Measurements from ENCODE around the gene PACSIN2.

Gene PACSIN2

DNA sequence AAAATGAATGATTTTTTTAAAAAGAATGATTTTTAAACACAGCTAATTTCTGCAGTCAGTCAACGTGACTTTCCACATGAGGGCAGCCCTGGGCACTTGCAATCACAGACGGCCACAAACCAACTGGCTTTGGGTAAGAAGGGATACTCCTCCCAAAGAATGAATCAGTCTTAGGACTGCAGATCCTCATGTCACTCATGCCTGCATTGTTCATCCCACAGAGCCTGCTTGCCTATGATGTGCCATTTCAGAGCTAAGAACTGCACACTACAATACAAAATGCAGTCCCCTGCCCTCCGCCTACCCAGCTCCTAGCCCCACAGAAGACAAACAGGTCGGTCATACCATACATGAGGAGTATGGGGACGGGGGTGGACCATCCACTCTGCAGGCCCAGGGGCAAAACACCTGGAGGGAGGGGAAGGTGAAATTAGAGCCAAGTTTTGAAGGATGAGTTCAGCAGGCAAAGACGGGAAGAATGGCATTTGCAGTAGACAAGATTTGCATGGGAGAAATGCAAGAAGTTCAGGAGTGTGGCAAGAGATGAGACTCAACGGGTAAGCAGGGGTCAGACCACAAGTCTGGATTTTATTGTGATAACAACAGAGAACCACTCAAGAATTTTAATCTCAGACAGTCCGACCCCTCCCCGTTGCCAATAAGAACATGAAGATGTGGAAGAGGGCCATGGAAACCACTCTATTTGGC is 24.7 kb downstream of the PACSIN2 start:
- H3K4me3 ChIP-seq (ENCODE audit: low read length): no peak overlapping the region
- no peaks in the 10 kb centered on the region for H3K27me3 ChIP-seq (ENCODE audit: insufficient read depth, low read length)
- H3K9ac ChIP-seq (ENCODE audit: low read depth, low read length): no peak overlapping the region
- H3K27ac ChIP-seq (ENCODE audit: low read depth, low read length): no peak overlapping the region
- peaks cover 6% of the 10 kb centered on the region; the same call in 1 of the 2 replicates for H3K36me3 ChIP-seq (ENCODE audit: insufficient read depth, low read length)
- H3K4me1 ChIP-seq (ENCODE audit: insufficient read depth, low read length): peaks cover 32% of the 10 kb centered on the region
- 82% methylated on average over 8 of the region's 9 CpGs for WGBS
- H3K9me3 ChIP-seq (ENCODE audit: insufficient read depth, low read depth, low read length): no peaks in the 10 kb centered on the region

- 83% methylated on average over 13 of the region's 13 CpGs for WGBS
- Histone ChIP-seq H3K4me3 (ENCODE audit: low read length) (no peak overlapping the region), H3K27ac (ENCODE audit: low read depth, low read length) (peak overlapping the region; percentile 1; the same call in 1 of the 2 replicates), H3K4me1 (ENCODE audit: insufficient read depth, low read length) (peaks cover 36% of the 10 kb centered on the region), H3K9ac (ENCODE audit: low read depth, low read length) (no peak overlapping the region), H3K9me3 (ENCODE audit: insufficient read depth, low read depth, low read length) (no peaks in the 10 kb centered on the region), H3K36me3 (ENCODE audit: insufficient read depth, low read length) (no peaks in the 10 kb centered on the region), H3K27me3 (ENCODE audit: insufficient read depth, low read length) (no peaks in the 10 kb centered on the region)
These were observed 28.8 kb downstream of the PACSIN2 start for GRCh38 chr22:42986115-42986514.

- Histone ChIP-seq H3K36me3 (ENCODE audit: insufficient read depth, low read length) (no peaks in the 10 kb centered on the region), H3K27ac (ENCODE audit: low read depth, low read length) (no peak overlapping the region; the same call in 1 of the 2 replicates), H3K4me3 (ENCODE audit: low read length) (no peak overlapping the region), H3K27me3 (ENCODE audit: insufficient read depth, low read length) (no peaks in the 10 kb centered on the region), H3K9ac (ENCODE audit: low read depth, low read length) (no peak overlapping the region), H3K9me3 (ENCODE audit: insufficient read depth, low read depth, low read length) (no peaks in the 10 kb centered on the region), H3K4me1 (ENCODE audit: insufficient read depth, low read length) (peaks cover 30% of the 10 kb centered on the region)
- 80% methylated on average over 3 of the region's 3 CpGs for WGBS
These were observed 29.4 kb downstream of the PACSIN2 start for GRCh38 chr22:42985531-42985905.

DNA sequence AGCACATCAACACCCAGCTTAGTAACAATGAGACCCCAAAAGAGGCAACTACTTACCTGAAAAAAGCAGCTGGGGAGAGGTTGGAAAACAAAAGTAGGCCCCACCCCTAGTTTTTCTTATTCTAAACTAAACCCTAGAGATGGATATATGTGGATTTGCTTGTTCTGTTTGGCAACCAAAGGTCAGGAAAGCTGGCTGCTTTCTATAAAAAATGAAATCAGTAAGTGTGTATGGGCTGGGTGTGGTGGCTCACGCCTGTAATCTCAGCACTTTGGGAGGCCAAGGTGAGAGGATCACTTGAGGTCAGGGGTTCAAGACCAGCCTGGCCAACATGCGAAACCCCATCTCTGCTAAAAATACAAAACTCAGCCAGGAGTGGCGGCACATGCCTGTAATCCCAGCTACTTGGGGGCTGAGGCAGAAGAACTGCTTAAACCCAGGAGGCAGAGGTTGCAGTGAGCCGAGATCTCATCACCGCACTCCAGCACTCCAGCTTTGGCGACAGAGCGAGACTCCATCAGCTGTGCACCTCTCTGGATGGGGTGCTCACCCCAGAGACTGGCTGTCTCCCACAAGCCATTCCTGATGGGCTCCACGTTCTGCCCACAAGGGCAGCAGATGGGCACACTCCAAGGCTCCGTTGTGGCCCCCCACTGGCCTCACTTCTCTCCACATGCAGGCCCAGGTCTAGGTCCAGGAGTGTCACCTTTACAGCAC is 30.0 kb downstream of the PACSIN2 start:
- no peaks in the 10 kb centered on the region for H3K36me3 ChIP-seq (ENCODE audit: insufficient read depth, low read length)
- H3K4me3 ChIP-seq (ENCODE audit: low read length): no peak overlapping the region
- H3K9me3 ChIP-seq (ENCODE audit: insufficient read depth, low read depth, low read length): no peaks in the 10 kb centered on the region
- peak overlapping the region; percentile 56; the same call in 1 of the 2 replicates for H3K27ac ChIP-seq (ENCODE audit: low read depth, low read length)
- H3K27me3 ChIP-seq (ENCODE audit: insufficient read depth, low read length): no peaks in the 10 kb centered on the region
- H3K4me1 ChIP-seq (ENCODE audit: insufficient read depth, low read length): peaks cover 25% of the 10 kb centered on the region
- no peak overlapping the region; the same call in 1 of the 2 replicates for H3K9ac ChIP-seq (ENCODE audit: low read depth, low read length)
- WGBS: 85% methylated on average over 9 of the region's 9 CpGs

DNA sequence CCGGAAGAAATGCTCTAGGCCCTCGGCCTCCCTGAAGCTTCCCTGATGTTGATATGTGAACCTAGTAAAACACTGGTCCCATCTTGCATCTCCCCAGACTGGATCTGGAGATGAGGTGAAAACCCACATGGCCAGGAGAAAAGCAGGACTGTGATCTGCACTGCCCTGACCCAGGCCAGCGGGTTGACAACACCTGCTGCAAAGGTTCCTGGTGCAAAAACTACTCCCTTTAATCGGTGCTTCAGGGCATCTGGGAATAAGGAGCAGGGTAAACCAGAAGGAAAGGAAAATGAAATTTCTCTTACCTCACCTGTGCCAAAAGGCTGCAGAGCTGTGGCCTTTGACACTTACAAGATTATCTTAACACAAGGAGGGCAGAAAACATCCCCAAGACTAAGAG is 30.6 kb downstream of the PACSIN2 start:
- Histone ChIP-seq H3K36me3 (ENCODE audit: insufficient read depth, low read length) (no peaks in the 10 kb centered on the region), H3K4me3 (ENCODE audit: low read length) (no peak overlapping the region), H3K9ac (ENCODE audit: low read depth, low read length) (no peak overlapping the region; the same call in 1 of the 2 replicates), H3K4me1 (ENCODE audit: insufficient read depth, low read length) (peaks cover 25% of the 10 kb centered on the region), H3K27ac (ENCODE audit: low read depth, low read length) (peak overlapping the region; percentile 56; the same call in 1 of the 2 replicates), H3K27me3 (ENCODE audit: insufficient read depth, low read length) (no peaks in the 10 kb centered on the region), H3K9me3 (ENCODE audit: insufficient read depth, low read depth, low read length) (no peaks in the 10 kb centered on the region)
- 92% methylated on average over 4 of the region's 4 CpGs for WGBS

- no peaks in the 10 kb centered on the region for H3K27me3 ChIP-seq (ENCODE audit: insufficient read depth, low read length)
- H3K36me3 ChIP-seq (ENCODE audit: insufficient read depth, low read length): no peaks in the 10 kb centered on the region
- no peak overlapping the region for H3K9ac ChIP-seq (ENCODE audit: low read depth, low read length)
- H3K27ac ChIP-seq (ENCODE audit: low read depth, low read length): no peak overlapping the region
- H3K4me3 ChIP-seq (ENCODE audit: low read length): no peak overlapping the region
- peaks cover 30% of the 10 kb centered on the region for H3K4me1 ChIP-seq (ENCODE audit: insufficient read depth, low read length)
- H3K9me3 ChIP-seq (ENCODE audit: insufficient read depth, low read depth, low read length): no peaks in the 10 kb centered on the region
These were observed 31.5 kb downstream of the PACSIN2 start for GRCh38 chr22:42983470-42983869.

DNA sequence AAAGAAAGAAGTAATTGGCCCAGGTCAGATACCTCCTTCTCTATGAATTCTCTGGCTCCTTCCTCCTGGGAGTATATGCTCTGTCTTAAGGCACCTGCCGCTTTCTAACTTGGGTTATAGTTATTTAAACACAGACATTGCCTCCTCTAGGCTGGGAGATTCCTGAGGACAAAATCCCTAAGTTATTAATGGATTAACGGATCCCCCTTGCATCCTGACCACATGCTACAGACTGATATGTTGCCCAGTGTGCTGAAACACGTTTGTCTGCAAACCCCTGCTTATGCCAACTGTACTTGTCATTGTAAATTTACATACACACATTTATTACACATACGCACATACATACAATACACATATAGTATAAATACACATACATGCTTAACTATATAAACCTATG is 35.3 kb downstream of the PACSIN2 start:
- no peaks in the 10 kb centered on the region for H3K9me3 ChIP-seq (ENCODE audit: insufficient read depth, low read depth, low read length)
- no peak overlapping the region for H3K9ac ChIP-seq (ENCODE audit: low read depth, low read length)
- H3K27ac ChIP-seq (ENCODE audit: low read depth, low read length): no peak overlapping the region
- no peak overlapping the region for H3K4me3 ChIP-seq (ENCODE audit: low read length)
- peaks cover 32% of the 10 kb centered on the region for H3K4me1 ChIP-seq (ENCODE audit: insufficient read depth, low read length)
- WGBS: 90% methylated on average over 4 of the region's 4 CpGs
- H3K36me3 ChIP-seq (ENCODE audit: insufficient read depth, low read length): no peaks in the 10 kb centered on the region
- H3K27me3 ChIP-seq (ENCODE audit: insufficient read depth, low read length): no peaks in the 10 kb centered on the region

- Histone ChIP-seq H3K4me3 (ENCODE audit: low read length) (no peak overlapping the region), H3K4me1 (ENCODE audit: insufficient read depth, low read length) (peaks cover 27% of the 10 kb centered on the region), H3K9me3 (ENCODE audit: insufficient read depth, low read depth, low read length) (no peaks in the 10 kb centered on the region), H3K9ac (ENCODE audit: low read depth, low read length) (no peak overlapping the region), H3K27ac (ENCODE audit: low read depth, low read length) (no peak overlapping the region), H3K27me3 (ENCODE audit: insufficient read depth, low read length) (no peaks in the 10 kb centered on the region), H3K36me3 (ENCODE audit: insufficient read depth, low read length) (no peaks in the 10 kb centered on the region)
- WGBS: 86% methylated on average over 5 of the region's 5 CpGs
These were observed 36.4 kb downstream of the PACSIN2 start for GRCh38 chr22:42978453-42979103.

DNA sequence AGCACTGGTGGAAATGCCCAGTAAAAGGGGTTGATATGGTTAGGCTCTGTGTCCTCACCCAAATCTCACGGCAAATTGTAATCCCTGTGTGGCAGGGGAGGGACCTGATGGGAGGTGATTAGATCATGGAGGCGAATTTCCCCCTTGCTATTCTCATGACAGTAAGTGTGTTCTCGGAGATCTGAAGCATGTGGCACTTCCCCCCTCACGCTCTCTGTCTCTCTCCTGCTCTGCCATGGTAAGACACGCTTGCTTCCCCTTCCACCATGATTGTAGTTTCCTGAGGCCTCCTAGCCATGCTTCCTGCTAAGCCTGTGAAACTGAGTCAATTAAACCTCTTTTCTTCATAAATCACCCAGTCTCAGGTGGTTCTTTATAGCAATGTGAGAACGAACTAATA is 37.4 kb downstream of the PACSIN2 start:
- Histone ChIP-seq H3K27ac (ENCODE audit: low read depth, low read length) (no peak overlapping the region), H3K4me1 (ENCODE audit: insufficient read depth, low read length) (peaks cover 27% of the 10 kb centered on the region), H3K27me3 (ENCODE audit: insufficient read depth, low read length) (no peaks in the 10 kb centered on the region), H3K9ac (ENCODE audit: low read depth, low read length) (no peak overlapping the region), H3K36me3 (ENCODE audit: insufficient read depth, low read length) (no peaks in the 10 kb centered on the region), H3K9me3 (ENCODE audit: insufficient read depth, low read depth, low read length) (no peaks in the 10 kb centered on the region), H3K4me3 (ENCODE audit: low read length) (no peak overlapping the region)
- 88% methylated on average over 6 of the region's 6 CpGs for WGBS

GRCh38 chr22:42976217-42976933 is 38.6 kb downstream of the PACSIN2 start:
- H3K27me3 ChIP-seq (ENCODE audit: insufficient read depth, low read length): no peaks in the 10 kb centered on the region
- no peak overlapping the region for H3K9ac ChIP-seq (ENCODE audit: low read depth, low read length)
- H3K9me3 ChIP-seq (ENCODE audit: insufficient read depth, low read depth, low read length): no peaks in the 10 kb centered on the region
- WGBS: 65% methylated on average over 6 of the region's 7 CpGs
- no peaks in the 10 kb centered on the region for H3K36me3 ChIP-seq (ENCODE audit: insufficient read depth, low read length)
- no peak overlapping the region for H3K27ac ChIP-seq (ENCODE audit: low read depth, low read length)
- peaks cover 27% of the 10 kb centered on the region for H3K4me1 ChIP-seq (ENCODE audit: insufficient read depth, low read length)
- no peak overlapping the region for H3K4me3 ChIP-seq (ENCODE audit: low read length)

DNA sequence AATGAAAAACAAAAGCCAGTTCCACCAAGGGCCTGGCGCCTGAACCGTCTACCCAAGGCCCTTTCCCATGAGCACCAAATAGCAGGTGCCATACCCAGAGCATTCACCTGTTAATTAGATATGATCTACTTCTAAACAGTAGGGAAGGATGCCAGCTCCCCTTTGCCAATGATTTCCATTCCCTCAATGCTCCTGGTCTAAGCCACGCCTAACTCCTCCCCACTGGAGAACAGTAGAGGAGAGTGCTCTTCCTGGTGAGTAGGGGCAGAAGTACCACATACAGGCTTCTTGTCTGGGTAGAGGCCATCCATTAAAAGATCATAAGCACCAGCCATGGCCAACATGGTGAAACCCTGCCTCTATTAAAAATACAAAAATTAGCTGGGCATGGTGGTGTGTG is 40.7 kb downstream of the PACSIN2 start:
- H3K36me3 ChIP-seq (ENCODE audit: insufficient read depth, low read length): peaks cover 5% of the 10 kb centered on the region; the same call in 1 of the 2 replicates
- H3K27ac ChIP-seq (ENCODE audit: low read depth, low read length): no peak overlapping the region
- no peaks in the 10 kb centered on the region for H3K27me3 ChIP-seq (ENCODE audit: insufficient read depth, low read length)
- no peak overlapping the region for H3K4me3 ChIP-seq (ENCODE audit: low read length)
- no peaks in the 10 kb centered on the region for H3K9me3 ChIP-seq (ENCODE audit: insufficient read depth, low read depth, low read length)
- no peak overlapping the region for H3K9ac ChIP-seq (ENCODE audit: low read depth, low read length)
- peaks cover 33% of the 10 kb centered on the region for H3K4me1 ChIP-seq (ENCODE audit: insufficient read depth, low read length)
- 97% methylated on average over 2 of the region's 3 CpGs for WGBS

Measured in HUES64 (cell line).